Subcutaneous adipose tissue (tissue), 4 donors: Measurements from ENCODE around the gene ACTL8. TPM values are rescaled to one million over a fixed set of nuclear protein-coding genes. Genes with fewer than 3 reads are reported as not detected.

Experiments used
- total RNA-seq, 4 donors: library from RNA; depleted of rRNA; stranded (reverse); fragments of >200 nt; gene quantifications; one replicate each; pipeline ENCODE4 v1.1.0, GENCODE V29; 2016
- TF ChIP-seq, protein P1 (sequence below): fragments of 450-650 bp; IDR thresholded peaks from one replicate; pipeline ENCODE4 v1.5.1; 2016; ENCODE audit warnings: low read depth, mild to moderate bottlenecking, control low read depth, antibody characterized with exemption, moderate library complexity

Gene ACTL8
- total RNA-seq, 4 donors from 2014 or later: not detected

DNA sequence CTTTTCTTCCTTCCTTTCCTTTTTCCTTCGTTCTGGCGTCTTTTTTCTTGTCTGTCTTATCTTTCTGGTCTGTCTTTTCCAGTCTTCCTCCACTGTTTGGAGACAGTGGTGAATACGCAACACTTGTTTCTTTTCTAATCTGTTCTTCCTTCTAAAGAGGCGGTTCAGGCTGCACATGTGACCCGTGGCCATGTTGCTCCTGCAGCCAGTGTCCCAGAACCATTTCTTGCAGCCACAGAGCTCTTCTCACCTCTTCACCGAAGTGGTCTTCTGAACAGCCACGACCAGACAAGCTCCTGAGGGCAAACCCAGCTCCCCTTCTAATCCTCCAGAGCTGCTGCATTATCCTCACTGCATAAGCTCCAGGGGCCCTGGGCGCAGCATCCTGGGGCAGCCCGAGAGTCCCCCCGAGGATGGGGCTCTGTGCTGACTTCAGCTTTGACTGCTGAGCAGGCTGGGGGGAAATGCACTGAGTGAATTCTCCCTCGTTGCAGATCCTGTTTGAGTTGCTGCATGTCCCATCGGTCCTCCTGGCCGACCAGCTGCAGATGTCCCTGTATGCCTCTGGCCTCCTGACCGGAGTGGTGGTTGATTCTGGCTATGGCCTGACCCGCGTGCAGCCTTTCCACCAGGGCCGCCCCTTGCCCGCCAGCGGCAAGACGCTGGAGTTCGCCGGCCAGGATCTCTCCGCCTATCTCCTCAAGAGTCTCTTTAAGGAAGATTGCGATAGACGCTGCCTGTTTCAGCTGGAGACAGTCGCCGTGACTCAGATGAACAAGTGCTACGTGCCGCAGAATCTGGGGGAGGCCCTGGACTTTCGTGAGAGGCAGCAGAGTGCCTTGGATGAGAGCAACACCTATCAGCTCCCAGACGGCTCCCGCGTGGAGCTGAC is 70.4 kb downstream of the ACTL8 start:
- TF ChIP-seq, protein P1, sequence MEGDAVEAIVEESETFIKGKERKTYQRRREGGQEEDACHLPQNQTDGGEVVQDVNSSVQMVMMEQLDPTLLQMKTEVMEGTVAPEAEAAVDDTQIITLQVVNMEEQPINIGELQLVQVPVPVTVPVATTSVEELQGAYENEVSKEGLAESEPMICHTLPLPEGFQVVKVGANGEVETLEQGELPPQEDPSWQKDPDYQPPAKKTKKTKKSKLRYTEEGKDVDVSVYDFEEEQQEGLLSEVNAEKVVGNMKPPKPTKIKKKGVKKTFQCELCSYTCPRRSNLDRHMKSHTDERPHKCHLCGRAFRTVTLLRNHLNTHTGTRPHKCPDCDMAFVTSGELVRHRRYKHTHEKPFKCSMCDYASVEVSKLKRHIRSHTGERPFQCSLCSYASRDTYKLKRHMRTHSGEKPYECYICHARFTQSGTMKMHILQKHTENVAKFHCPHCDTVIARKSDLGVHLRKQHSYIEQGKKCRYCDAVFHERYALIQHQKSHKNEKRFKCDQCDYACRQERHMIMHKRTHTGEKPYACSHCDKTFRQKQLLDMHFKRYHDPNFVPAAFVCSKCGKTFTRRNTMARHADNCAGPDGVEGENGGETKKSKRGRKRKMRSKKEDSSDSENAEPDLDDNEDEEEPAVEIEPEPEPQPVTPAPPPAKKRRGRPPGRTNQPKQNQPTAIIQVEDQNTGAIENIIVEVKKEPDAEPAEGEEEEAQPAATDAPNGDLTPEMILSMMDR: no peak

DNA sequence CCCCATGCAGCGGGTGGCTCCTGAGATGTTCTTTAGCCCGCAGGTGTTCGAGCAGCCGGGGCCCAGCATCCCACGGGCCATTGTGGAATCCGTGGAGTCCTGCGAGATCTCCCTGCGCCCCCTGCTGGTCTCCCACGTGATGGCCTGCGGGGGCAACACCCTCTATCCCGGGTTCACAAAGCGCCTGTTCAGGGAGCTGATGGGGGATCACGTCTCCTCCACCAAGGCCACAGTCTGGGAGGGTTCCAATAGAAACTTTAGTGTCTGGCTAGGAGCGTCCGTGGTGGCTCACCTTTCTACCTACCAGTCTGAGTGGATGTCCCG is 71.0 kb downstream of the ACTL8 start:
- TF ChIP-seq, protein P1: no peak

DNA sequence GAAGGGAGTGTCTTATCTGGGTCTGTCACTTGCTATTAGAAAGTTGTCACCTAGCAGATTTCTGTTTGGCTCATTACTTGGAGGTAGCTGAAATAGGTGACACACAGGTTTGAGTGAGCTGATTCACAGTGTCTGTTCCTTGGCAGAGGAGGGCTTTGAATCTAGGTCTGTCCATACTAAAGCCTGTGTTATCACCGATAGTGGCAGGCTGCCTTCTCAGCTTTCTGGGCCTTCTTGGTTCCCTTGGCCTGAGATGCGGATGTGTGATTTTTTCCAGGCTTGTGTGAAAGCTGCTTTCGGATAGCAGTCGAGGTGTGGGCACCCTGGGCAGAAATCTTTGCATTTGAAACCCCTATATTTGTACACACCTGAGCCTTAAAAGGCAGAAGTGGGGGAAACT is 73.9 kb downstream of the ACTL8 start:
- TF ChIP-seq, protein P1: no peak

DNA sequence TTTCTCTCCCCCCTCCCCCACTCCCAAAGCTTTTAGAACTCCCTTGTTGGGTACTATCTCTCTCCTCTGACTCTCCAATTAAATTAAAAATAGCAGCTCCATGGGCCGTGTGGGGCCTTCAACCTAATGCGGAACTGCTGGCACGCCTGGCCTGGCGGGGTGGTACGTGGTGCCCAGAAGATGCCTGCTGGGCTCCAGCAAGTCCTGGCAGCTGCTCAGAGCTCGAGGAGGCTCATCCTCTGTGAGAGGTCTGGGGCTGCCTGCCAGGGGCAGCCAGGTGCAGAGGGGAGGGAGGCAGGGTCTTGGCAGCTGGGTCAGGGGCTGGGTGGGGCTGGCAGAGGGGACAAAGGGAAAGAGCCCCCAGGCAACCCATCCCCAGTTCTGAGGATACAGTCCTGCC is 74.4 kb downstream of the ACTL8 start:
- TF ChIP-seq, protein P1: no peak

DNA sequence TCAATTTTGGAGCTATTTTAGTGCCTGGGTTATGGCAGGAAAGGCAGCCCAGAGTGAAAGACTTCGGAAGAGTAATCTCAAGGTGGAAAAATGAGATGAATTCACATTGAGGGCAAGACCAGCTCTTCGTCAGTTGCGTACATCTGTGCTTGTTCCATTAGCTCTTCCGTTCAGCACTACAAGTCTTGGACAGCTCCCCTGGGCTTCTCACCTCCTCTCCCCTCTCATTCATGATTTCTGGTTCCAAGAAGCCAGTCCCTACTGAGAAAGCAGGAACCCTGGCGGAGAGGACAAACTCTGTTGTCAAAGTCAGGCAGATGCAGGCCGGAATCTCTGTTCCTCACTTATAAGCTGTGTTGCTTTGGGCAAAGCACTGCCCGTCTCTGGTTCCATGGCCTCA is 76.5 kb downstream of the ACTL8 start:
- TF ChIP-seq, protein P1: no peak

DNA sequence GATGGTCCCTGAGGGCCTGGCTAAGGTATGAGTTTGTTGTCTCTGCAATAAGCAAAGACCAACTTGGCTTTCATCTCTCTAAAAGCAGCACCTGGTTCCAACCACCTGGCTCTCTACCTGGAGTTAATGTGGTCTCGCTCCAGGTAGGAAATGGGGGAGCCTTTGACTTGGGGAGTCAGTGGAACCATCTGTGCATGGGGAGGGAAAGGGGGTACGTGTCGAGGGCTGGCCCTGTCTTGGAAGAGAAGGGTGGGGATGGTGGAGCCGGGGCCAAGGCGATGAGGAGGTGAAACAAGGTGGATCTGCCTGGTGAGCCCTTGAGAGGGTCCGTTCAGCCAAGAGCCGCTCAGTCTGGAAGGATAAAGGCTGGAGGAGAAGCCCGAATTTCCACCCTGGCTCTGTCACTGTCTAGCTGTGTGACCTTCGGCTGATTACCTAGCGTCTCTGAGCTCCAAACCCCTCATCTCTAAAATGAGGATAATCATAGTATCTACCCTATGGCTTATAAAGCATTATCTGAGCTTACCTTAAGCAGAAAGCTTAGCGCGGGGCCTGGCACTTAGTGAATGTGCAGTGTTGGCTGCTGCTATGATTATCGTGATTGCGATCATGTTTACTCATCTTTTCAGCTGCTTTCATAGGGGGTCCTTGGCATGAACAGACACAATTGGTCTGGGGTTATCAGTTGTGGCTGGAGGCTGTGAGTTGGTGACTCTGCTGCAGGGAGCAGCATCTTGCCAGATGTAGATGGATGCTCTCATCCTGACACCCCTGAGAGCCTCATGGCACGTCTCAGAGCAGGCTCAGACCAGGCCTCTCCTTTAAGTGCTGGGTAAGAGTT is 78.7 kb downstream of the ACTL8 start:
- TF ChIP-seq, protein P1: no peak

DNA sequence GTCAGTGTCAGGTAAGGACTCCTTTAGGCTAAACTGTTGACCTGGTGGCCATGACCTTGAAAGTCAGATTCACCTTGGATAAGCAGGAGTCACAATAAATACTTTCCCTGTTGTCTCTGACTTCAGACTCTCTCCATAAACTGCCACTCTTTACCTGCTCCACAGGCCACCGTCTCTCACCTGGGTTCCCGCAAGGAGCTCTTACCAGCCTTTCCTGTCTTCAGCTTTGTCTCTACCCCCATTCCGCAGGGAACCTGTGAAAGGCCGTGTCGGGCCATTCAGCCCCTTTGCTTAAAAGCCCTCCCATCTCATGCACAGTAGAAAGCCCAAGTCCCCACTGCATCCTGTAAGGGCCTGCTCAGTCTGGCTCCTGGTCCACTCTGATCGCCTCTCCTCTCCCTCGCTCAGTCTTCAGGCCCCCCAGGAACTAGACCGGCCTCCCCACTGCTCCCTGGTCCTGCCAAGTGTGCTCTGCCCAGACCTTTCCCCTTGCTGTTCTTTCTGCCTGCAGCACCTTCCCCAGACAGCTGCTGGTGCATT is 79.5 kb downstream of the ACTL8 start:
- TF ChIP-seq, protein P1: no peak
